Smooth muscle cell (in vitro differentiated cells): ENCODE measurements around the gene ENOX1. TPM values are rescaled to one million over a fixed set of nuclear protein-coding genes. Genes with fewer than 3 reads are reported as not detected.
A peak's percentile ranks its signal among the peaks of the same experiment; 100 is the strongest.

Experiments
- DNase-seq: peaks from one replicate; lab custom pipeline; 2025; ENCODE audit not compliant: unreplicated experiment; lab: John Stamatoyannopoulos, UW
- H2AFZ ChIP-seq: fragments of 200-600 bp; sonication (generic); 2 replicates; pipeline ENCODE4 v1.6.0; 2016; ENCODE audit warnings: antibody characterized with exemption, low read depth, mild to moderate bottlenecking
- H3F3A ChIP-seq: fragments of 200-600 bp; sonication (generic); 2 replicates; pipeline ENCODE4 v1.6.0; 2017; ENCODE audit warnings: antibody characterized with exemption, low read depth
- H3K27ac ChIP-seq: fragments of 200-600 bp; sonication (generic); 2 replicates; pipeline ENCODE4 v1.5.1; 2016; ENCODE audit warnings: low read depth, mild to moderate bottlenecking
- H3K27me3 ChIP-seq: fragments of 200-600 bp; sonication (generic); 2 replicates; pipeline ENCODE4 v1.6.1; 2016; ENCODE audit warnings: low read depth, mild to moderate bottlenecking
- H3K36me3 ChIP-seq: fragments of 200-600 bp; sonication (generic); 2 replicates; pipeline ENCODE4 v1.5.1; 2016; ENCODE audit warnings: low read depth
- H3K4me1 ChIP-seq: fragments of 200-600 bp; sonication (generic); 2 replicates; pipeline ENCODE4 v1.5.1; 2016; ENCODE audit warnings: low read depth
- H3K4me2 ChIP-seq: fragments of 200-600 bp; sonication (generic); 2 replicates; pipeline ENCODE4 v1.6.0; 2016; ENCODE audit warnings: mild to moderate bottlenecking
- H3K4me3 ChIP-seq: fragments of 200-600 bp; sonication (generic); 2 replicates; pipeline ENCODE4 v1.5.1; 2016; ENCODE audit warnings: mild to moderate bottlenecking
- H3K79me2 ChIP-seq: fragments of 200-600 bp; sonication (generic); 2 replicates; pipeline ENCODE4 v1.6.0; 2016; ENCODE audit warnings: low read depth, mild to moderate bottlenecking
- H3K9ac ChIP-seq: fragments of 200-600 bp; sonication (generic); 2 replicates; pipeline ENCODE4 v1.6.0; 2016; ENCODE audit warnings: low read depth
- H3K9me3 ChIP-seq: fragments of 200-600 bp; sonication (generic); replicated peaks from 2 replicates; pipeline ENCODE4 v1.5.1; 2016; ENCODE audit warnings: low read depth
- H4K20me1 ChIP-seq: fragments of 200-600 bp; sonication (generic); 2 replicates; pipeline ENCODE4 v1.6.0; 2016; ENCODE audit warnings: low read depth
- CTCF ChIP-seq: fragments of 200-600 bp; sonication (generic); IDR thresholded peaks from 2 replicates; pipeline ENCODE4 v1.5.1; 2017; ENCODE audit warnings: borderline replicate concordance, mild to moderate bottlenecking, antibody characterized with exemption; ENCODE audit not compliant: insufficient read depth, poor library complexity, severe bottlenecking
- WGBS: methylation state at CpG from one replicate; pipeline ENCODE4 v1.1.7; 2016; ENCODE audit warnings: low lambda C conversion rate; 5-methylcytosine and 5-hydroxymethylcytosine counted together
- polyA plus RNA-seq: library from polyadenylated mRNA; unstranded; fragments of >200 nt; fragmentation: Nextera tagmentation; extraction: Ambion mirVana; gene quantifications from 2 replicates; pipeline ENCODE4 v1.2.1, GENCODE V29; 2016
- total RNA-seq: library from RNA; depleted of rRNA; stranded (reverse); fragments of >200 nt; gene quantifications from 2 replicates; pipeline ENCODE4 v1.2.3, GENCODE V29; 2014

The ENOX1 gene
- total and polyA plus RNA-seq, 2 experiments from 2014 or later = 1.9 to 2.6 TPM

GRCh38 chr13:43364210-43365038 lies 422.3 kb downstream of the ENOX1 start:
- Histone ChIP-seq H3K36me3 (no peaks in the 10 kb centered on the region), H3K4me3 (peak overlapping the region; percentile 24), H3K27me3 (no peaks in the 10 kb centered on the region), H3K79me2 (no peaks in the 10 kb centered on the region), H3K9ac (peak overlapping the region; percentile 87), H3K4me1 (peaks cover 32% of the 10 kb centered on the region), H2AFZ (peak overlapping the region; percentile 84), H3K9me3 (no peaks in the 10 kb centered on the region), H3K4me2 (peak overlapping the region; percentile 79), H3F3A (peaks cover 15% of the 10 kb centered on the region), H3K27ac (peak overlapping the region; percentile 98), H4K20me1 (no peaks in the 10 kb centered on the region)
- 26% methylated on average over 10 of the region's 10 CpGs for WGBS
- DNase-seq = no peak
- TF ChIP-seq CTCF = no peak

- Histone ChIP-seq H3K4me1 (peaks cover 32% of the 10 kb centered on the region), H3K27ac (peak overlapping the region; percentile 98), H3F3A (peaks cover 15% of the 10 kb centered on the region), H4K20me1 (no peaks in the 10 kb centered on the region), H3K79me2 (no peaks in the 10 kb centered on the region), H3K27me3 (no peaks in the 10 kb centered on the region), H2AFZ (peak overlapping the region; percentile 84), H3K9me3 (no peaks in the 10 kb centered on the region), H3K4me2 (peak overlapping the region; percentile 79), H3K4me3 (peak overlapping the region; percentile 24), H3K9ac (peak overlapping the region; percentile 87), H3K36me3 (no peaks in the 10 kb centered on the region)
- no peak for TF ChIP-seq CTCF
- WGBS = 32% methylated on average over 5 of the region's 5 CpGs
- no peak for DNase-seq
These were observed 423.4 kb downstream of the ENOX1 start for GRCh38 chr13:43363156-43363953.

- H3K4me1 ChIP-seq = peaks cover 32% of the 10 kb centered on the region
- peak overlapping the region; percentile 98 for H3K27ac ChIP-seq
- H3K4me3 ChIP-seq = no peak overlapping the region
- H3F3A ChIP-seq = peaks cover 15% of the 10 kb centered on the region
- no peaks in the 10 kb centered on the region for H3K36me3 ChIP-seq
- H3K79me2 ChIP-seq = no peaks in the 10 kb centered on the region
- H3K9me3 ChIP-seq = no peaks in the 10 kb centered on the region
- H3K9ac ChIP-seq = peak overlapping the region; percentile 32
- TF ChIP-seq CTCF = no peak
- H4K20me1 ChIP-seq = no peaks in the 10 kb centered on the region
- no peak for DNase-seq
- no peaks in the 10 kb centered on the region for H3K27me3 ChIP-seq
- peak overlapping the region; percentile 29 for H2AFZ ChIP-seq
- H3K4me2 ChIP-seq = peak overlapping the region; percentile 79
- 92% methylated on average over 6 of the region's 6 CpGs for WGBS
These were observed 424.2 kb downstream of the ENOX1 start for GRCh38 chr13:43362556-43362955.
